ENCODE results near the gene ARHGAP19.

DNA sequence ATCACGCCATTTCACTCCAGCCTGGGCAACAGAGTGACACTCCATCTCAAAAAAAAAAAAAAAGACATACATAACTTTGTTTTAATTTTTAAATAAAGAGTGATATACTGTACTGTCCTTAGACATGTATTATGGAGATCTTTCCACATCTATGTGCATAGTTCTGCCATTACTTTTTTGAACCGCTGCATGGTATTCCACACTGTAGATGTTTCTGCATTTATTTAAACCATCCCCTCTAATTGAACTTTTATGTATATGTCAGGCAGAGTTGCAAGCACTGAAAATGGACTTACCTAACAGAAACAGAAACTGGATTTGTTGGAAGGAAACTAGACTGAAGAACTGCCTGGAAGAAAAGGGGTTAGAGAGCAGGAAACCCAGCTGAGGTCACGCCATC lies 8.5 kb upstream of the ARHGAP19 start:
- TF ChIP-seq, protein P1, sequence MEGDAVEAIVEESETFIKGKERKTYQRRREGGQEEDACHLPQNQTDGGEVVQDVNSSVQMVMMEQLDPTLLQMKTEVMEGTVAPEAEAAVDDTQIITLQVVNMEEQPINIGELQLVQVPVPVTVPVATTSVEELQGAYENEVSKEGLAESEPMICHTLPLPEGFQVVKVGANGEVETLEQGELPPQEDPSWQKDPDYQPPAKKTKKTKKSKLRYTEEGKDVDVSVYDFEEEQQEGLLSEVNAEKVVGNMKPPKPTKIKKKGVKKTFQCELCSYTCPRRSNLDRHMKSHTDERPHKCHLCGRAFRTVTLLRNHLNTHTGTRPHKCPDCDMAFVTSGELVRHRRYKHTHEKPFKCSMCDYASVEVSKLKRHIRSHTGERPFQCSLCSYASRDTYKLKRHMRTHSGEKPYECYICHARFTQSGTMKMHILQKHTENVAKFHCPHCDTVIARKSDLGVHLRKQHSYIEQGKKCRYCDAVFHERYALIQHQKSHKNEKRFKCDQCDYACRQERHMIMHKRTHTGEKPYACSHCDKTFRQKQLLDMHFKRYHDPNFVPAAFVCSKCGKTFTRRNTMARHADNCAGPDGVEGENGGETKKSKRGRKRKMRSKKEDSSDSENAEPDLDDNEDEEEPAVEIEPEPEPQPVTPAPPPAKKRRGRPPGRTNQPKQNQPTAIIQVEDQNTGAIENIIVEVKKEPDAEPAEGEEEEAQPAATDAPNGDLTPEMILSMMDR (IDR thresholded peaks at IDR 0.05; ENCODE audit: poor library complexity, severe bottlenecking), result no peak
- no peak for TF ChIP-seq TAF1 (IDR thresholded peaks at IDR 0.05; ENCODE audit: low read depth)
- no peak for TF ChIP-seq POLR2AphosphoS5 (IDR thresholded peaks at IDR 0.05)
- TF ChIP-seq EP300 (conservative IDR thresholded peaks at IDR 0.05; ENCODE audit: poor library complexity, severe bottlenecking), result no peak
- TF ChIP-seq, protein P2, sequence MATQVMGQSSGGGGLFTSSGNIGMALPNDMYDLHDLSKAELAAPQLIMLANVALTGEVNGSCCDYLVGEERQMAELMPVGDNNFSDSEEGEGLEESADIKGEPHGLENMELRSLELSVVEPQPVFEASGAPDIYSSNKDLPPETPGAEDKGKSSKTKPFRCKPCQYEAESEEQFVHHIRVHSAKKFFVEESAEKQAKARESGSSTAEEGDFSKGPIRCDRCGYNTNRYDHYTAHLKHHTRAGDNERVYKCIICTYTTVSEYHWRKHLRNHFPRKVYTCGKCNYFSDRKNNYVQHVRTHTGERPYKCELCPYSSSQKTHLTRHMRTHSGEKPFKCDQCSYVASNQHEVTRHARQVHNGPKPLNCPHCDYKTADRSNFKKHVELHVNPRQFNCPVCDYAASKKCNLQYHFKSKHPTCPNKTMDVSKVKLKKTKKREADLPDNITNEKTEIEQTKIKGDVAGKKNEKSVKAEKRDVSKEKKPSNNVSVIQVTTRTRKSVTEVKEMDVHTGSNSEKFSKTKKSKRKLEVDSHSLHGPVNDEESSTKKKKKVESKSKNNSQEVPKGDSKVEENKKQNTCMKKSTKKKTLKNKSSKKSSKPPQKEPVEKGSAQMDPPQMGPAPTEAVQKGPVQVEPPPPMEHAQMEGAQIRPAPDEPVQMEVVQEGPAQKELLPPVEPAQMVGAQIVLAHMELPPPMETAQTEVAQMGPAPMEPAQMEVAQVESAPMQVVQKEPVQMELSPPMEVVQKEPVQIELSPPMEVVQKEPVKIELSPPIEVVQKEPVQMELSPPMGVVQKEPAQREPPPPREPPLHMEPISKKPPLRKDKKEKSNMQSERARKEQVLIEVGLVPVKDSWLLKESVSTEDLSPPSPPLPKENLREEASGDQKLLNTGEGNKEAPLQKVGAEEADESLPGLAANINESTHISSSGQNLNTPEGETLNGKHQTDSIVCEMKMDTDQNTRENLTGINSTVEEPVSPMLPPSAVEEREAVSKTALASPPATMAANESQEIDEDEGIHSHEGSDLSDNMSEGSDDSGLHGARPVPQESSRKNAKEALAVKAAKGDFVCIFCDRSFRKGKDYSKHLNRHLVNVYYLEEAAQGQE (IDR thresholded peaks at IDR 0.05; ENCODE audit: borderline replicate concordance), result no peak

All from neural cell (in vitro differentiated cells).